Measurements from ENCODE around the gene TPSB2.
"Not testable (repeated sequence)": the region's sequence is repeated elsewhere in the genome, so short reads cannot be mapped to it uniquely, and the experiment has no call there.

TPSB2 gene

DNA sequence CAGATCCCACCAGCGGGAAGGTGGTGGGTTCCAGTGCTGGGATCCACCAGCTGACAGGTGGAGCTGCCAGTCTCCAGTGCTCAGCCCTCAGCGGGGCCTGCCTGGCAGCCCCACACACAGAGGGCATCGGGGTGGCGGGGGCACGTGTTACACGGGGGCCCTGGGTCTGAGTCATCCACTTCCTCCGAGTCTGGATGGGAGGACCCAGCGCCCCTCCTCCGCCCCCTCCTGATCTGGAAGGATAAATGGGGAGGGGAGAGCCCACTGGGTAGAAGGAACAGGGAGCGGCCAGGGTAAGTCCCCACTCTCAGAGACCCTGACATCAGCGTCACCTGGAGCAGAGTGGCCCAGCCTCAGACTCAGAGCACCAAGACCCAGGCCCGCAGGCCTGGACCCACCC is 10.5 kb upstream of the TPSB2 start, which contains the start of gene TPSAB1:
TPSAB1 (plus strand) TSS at position 270 of the 400 bp plus-strand sequence. CDS start 234 bp downstream, outside the sequence.
- DNase-seq: not testable (repeated sequence)

- DNase-seq: peak; percentile 4
Observed at GRCh38 chr16:1239575-1239974, 9.6 kb upstream of the TPSB2 start.

- not testable (repeated sequence) for DNase-seq
Observed at GRCh38 chr16:1238909-1239308, 8.9 kb upstream of the TPSB2 start.

DNA sequence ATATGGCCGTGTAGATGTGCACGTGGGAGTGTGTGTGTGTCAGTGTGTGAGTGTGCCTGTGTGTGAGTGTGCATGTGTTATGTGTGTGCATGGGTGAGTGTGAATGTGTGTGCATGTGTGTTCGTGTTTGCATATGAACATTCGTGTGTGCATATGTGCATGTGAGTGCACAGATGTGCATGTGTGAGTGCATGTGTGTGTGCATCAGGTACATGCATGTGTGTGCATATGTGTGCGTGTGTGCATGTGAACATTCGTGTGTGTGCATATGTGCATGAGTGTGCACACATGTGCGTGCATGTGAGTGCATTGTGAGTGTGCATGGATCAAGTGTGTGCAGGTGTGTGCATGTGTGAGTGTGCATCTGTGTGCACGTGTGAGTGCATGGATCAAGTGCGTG is 8.0 kb upstream of the TPSB2 start:
- peak; percentile 1 for DNase-seq

DNA sequence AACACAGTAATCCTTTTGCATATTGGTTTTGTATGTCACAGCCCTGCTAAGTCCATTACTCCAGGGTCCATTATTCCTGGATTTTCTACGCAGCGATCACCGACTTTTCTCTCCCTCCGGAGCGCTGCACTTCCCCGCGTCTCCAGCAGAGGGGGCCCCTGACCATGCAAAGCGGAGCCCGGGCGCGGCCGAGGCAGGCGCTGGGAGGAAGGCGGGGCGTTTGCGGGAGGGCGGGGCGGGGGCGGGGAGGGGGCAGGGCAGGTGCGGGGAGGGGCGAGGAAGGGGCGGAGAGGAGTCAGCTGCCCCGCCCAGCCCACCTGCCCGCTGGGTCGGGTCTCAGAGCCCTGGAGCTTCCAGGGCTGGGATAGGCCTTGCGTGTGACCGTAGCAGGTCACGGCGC is 6.7 kb upstream of the TPSB2 start:
- not testable (repeated sequence) for DNase-seq

GRCh38 chr16:1232049-1232748 is 2.2 kb upstream of the TPSB2 start:
- not testable (repeated sequence) for DNase-seq

DNA sequence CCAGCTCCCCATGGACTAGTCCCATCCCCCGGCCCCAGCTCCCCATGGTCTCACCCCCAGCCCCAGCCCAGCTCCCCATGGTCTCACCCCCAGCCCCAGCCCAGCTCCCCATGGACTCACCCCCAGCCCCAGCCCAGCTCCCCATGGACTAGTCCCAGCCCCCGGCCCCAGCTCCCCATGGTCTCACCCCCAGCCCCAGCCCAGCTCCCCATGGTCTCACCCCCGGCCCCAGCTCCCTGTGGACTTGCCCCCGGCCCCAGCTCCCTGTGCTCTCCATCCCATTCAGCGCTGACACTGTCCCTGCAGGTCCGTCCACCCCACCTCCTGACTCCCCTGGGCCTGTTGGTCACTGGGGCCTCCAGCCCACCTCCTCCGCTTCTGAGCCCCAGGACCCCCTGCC is 1.3 kb upstream of the TPSB2 start:
- DNase-seq: not testable (repeated sequence)

GRCh38 chr16:1230471-1231212 is 658 bp upstream of the TPSB2 start:
- not testable (repeated sequence) for DNase-seq

DNA sequence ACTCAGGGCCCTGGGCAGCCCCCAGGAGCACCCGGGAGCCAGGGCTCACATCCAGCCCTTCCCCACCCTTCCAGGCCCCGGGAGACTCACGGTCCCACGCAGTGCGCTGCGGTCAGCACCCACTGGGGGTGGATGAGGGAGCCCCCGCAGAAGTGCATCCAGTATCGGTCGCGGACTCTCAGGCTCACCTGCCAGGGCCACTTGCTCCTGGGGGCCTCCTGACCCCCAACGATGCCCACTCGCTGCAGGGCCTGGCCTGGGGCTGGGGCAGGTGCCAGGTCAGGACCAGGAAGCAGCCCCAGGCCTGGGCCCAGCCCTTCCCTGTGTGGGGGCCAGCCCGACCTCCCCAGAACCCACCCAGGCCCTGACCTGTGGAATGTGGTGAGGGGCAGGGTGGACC is 508 bp downstream of the TPSB2 start:
- DNase-seq: not testable (repeated sequence)

GRCh38 chr16:1228227-1228626 is 1.8 kb downstream of the TPSB2 start:
- DNase-seq: peak; percentile 9

DNA sequence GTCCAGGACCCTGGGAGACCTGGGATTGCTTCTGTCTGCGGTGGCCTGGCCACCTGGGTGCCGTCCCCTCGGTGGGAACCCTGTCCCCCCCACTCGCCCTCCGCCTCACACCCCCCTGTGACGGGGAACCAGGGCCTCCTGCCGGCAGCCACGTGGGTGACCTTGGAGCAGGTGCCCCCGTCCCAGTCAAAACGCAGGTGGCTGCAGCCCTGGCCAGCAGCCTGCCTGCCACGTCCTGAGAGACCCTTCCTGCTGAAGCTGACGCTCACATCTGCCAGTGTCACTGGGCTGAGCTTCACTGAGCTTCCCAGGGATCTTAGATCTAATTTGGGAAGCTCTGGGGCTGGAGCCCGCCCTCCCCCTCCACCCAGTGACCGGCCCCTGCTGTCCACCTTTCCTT is 3.3 kb downstream of the TPSB2 start:
- not testable (repeated sequence) for DNase-seq

- not testable (repeated sequence) for DNase-seq
Observed at GRCh38 chr16:1225728-1226311, 4.2 kb downstream of the TPSB2 start.

DNA sequence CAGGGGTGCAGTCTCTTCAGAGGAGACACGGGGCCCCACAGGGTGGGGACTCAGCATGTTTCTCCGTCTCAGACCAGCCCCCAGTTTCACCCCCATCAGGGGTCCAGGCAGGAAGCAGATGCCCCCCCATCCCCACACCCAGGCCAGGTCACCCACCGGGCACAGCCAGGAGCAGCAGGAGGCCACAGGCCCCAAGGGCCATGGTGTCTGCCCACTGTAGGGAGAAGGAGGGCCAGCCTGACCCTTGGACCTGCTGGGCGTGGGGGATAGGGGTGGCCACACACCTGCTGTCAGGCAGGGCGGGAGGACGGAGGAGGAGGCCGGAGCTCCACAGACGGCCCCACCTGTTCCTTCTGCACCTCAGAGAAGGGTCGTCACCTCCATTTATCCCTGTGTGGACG is 4.9 kb downstream of the TPSB2 start, which contains the start of gene TPSG1:
TPSG1 (minus strand) TSS at position 218 of the 401 bp plus-strand sequence; CDS start at position 202, 16 bp downstream.
- no peak for DNase-seq

DNA sequence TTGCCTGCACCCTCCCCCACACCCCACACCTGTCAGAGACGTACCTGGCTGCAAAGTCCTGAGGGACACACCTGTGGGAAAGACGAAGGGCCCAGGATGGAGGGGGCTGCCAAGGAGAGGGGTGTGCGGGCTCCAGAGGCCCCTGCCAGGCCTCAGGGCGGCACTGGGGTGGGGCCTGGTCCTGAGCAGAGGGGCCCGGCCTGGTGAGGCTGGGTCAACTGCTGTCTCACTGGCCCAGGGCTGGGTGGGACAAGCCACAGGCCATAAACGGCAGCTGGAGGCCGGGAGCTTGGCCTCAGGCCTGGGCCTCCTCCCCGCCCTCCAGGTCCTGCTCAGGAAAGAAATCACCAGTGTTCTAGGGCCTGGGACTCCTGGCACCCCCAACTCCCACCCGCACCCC is 5.4 kb downstream of the TPSB2 start:
- DNase-seq: no peak

GRCh38 chr16:1223355-1224214 is 6.4 kb downstream of the TPSB2 start:
- DNase-seq: no peak

DNA sequence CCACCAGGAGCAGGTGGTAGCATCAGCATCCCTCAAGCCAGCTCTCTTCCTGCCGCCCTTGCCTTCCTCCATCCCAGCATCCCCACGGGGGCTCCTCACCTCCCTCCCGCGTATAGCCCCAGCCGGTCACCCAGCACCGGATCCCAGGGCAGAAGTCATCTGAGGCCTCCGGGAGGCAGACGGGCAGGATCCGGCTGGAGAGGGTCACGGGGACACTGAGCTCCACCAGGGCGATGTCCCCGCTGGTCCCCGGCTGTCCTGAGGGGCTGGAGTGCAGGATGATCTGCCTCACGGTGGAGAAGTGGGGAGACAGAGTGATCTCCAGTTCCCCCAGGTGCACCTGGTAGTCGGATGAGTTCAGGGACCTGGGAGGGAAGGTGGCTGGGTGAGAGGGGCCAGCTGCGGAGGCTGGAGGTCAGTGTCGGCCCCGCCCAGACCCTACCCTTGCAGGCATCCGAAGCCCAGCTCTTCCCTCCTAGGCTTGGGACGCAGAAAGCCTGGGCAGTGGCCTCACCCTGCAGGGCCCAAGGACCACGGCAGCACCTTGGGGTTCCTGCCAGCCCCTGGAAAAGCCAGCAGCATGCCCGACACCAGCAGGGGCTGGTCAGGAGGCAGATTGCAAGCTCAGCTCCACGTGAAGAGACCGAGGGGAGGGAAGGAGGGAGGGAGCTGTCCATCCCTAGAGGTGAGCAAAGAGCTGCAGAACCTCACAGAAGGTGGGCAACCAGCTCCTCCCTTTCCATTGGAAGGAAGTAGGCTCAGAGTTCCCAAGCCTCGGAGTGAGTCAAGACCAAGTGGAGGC is 7.2 kb downstream of the TPSB2 start:
- DNase-seq: no peak

DNA sequence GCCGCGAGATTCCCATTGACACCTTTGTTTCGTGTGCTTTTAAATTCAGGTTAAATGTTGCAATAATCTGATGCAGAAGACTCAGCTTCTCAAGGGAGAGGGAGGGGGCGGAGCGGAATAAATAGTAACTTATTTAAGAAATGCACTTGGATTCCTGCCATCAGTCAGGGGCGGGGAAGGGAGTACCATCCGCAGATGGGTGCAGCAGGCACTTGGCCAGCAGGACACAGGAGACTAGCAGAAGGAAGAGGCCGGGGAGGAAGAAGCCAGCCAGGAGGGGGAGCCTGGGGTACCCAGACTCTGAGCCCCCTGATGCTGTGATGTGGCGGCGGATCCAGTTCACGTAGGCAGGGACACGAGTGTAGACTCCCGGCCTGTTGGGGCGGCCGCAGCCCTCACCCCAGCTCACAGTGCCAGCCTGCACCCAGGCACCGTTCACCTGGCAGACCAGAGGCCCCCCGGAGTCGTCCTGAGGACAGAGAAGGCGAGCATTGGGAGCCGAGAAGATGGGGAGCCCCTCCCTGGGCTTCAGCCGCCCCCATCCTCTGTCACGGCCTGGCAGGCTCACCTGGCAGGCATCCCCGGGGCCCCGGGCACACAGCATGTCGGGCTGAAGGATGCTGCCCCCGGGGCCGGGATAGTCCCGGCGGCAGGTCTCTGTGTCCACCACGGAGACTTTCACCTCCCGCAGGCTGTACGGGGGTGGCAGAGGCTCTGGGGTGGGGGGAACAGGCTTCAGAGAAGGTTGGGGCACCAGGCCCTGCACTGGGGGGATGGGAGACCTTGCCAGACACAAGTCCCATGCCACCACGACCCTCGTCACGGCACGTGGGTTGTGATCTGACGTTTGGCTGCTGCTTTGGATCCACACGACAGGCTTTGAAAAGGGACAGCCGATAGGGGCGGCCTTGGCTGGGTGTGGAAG is 8.1 kb downstream of the TPSB2 start:
- no peak for DNase-seq

GRCh38 chr16:1220841-1221627 is 8.9 kb downstream of the TPSB2 start:
- no peak for DNase-seq

DNA sequence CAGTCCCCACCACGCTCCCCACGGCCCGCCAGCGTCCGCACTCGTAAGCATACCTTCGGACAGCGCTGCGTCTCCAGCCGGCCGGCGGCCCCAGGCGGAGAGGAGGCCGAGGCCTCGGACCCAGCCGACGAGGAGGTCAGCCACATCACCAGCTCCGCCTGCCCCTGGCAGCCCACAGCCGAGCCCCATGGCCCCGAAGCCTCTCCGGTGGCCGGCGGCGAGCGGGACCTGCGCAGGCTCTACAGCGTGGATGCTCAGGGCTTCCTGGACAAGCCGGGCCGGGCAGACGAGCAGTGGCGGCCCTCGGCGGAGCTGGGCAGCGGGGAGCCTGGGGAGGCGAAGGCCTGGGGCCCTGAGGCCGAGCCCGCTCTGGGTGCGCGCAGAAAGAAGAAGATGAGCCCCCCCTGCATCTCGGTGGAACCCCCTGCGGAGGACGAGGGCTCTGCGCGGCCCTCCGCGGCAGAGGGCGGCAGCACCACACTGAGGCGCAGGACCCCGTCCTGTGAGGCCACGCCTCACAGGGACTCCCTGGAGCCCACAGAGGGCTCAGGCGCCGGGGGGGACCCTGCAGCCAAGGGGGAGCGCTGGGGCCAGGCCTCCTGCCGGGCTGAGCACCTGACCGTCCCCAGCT is 9.8 kb downstream of the TPSB2 start:
- no peak for DNase-seq
